Measurements from ENCODE around the gene WASL. TPM values are rescaled to one million over a fixed set of nuclear protein-coding genes. Genes with fewer than 3 reads are reported as not detected.

The WASL gene
- polyA plus RNA-seq, 3 donors = 1.6 to 3.9 (median 2.1) TPM

DNA sequence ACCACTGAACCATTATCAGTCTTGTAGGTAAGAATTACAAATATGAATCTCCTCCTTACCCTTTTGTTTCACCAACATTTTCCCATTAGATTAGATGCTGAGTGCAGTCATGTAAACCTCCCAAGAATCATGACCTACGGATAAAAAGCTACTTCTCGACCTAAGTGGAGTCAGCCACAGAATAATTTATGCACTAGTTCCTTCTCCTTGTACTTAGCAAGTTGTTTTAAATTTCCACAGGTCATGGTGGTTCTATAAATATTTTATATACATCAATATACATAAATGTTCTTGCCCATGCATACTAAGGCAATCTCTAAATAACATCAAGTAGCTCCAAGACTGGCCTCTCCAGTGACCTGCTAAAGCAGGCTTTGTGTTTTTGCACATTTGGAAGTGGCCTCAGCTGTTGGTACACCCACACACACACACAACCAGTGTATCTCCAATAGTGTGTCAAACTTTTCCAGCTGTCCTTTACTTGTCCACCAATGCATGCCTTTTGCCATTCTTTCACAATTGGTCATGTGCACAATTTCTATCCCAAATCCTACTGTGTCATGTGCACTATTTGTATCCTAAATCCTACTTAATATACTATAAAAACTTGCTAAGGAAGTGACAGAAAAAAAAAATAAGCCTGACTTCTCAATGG lies 71.6 kb downstream of the WASL start:
- Histone ChIP-seq H3K9ac (ENCODE audit: insufficient read depth, low read length, poor library complexity, severe bottlenecking) (no peak overlapping the region), H3K4me1 (ENCODE audit: control insufficient read depth in 1 of 2, insufficient read depth in 2 of 2, low read length in 2 of 2) (no peaks in the 10 kb centered on the region), H3K27ac (ENCODE audit: low read depth in 1 of 2, low read length in 2 of 2) (no peak overlapping the region), H3K9me3 (replicated peaks in 1 of 2; ENCODE audit: control insufficient read depth in 1 of 2, insufficient read depth in 1 of 2, low read length in 2 of 2) (no peaks in the 10 kb centered on the region), H3K4me2 (replicated peaks; ENCODE audit: extremely low read depth, low read length, poor library complexity, severe bottlenecking) (no peak overlapping the region), H3K27me3 (ENCODE audit: control insufficient read depth in 2 of 2, insufficient read depth in 2 of 2, low read length in 2 of 2) (no peaks in the 10 kb centered on the region), H4K20me1 (ENCODE audit: insufficient read depth, low read length) (no peaks in the 10 kb centered on the region), H3K79me2 (ENCODE audit: insufficient read depth, low read length) (no peaks in the 10 kb centered on the region), H2AFZ (ENCODE audit: insufficient read depth, low read depth, low read length, poor library complexity, severe bottlenecking) (no peak overlapping the region), H3K36me3 (replicated peaks in 1 of 2; ENCODE audit: control insufficient read depth in 1 of 2, insufficient read depth in 2 of 2, low read length in 2 of 2) (peaks cover 5 to 18% of the 10 kb centered on the region in 2 donors), H3K4me3 (replicated peaks in 1 of 3; ENCODE audit: low read depth in 2 of 3, low read length in 3 of 3) (no peak overlapping the region)
- Mint-ChIP-seq H3K27me3 (ENCODE audit: low read depth in 3 of 3) (peaks cover 0 to 5% (median 0%) of the 10 kb centered on the region in 3 donors), H3K4me1 (peaks cover 1% of the 10 kb centered on the region), H3K27ac (no peak overlapping the region), H3K36me3 (peaks cover 14% of the 10 kb centered on the region in 2 donors), H3K9me3 (no peaks in the 10 kb centered on the region), H3K4me3 (no peak overlapping the region)
- intact Hi-C loops (cut with micrococcal nuclease) = no loop called here
- TF ChIP-seq, protein P1, sequence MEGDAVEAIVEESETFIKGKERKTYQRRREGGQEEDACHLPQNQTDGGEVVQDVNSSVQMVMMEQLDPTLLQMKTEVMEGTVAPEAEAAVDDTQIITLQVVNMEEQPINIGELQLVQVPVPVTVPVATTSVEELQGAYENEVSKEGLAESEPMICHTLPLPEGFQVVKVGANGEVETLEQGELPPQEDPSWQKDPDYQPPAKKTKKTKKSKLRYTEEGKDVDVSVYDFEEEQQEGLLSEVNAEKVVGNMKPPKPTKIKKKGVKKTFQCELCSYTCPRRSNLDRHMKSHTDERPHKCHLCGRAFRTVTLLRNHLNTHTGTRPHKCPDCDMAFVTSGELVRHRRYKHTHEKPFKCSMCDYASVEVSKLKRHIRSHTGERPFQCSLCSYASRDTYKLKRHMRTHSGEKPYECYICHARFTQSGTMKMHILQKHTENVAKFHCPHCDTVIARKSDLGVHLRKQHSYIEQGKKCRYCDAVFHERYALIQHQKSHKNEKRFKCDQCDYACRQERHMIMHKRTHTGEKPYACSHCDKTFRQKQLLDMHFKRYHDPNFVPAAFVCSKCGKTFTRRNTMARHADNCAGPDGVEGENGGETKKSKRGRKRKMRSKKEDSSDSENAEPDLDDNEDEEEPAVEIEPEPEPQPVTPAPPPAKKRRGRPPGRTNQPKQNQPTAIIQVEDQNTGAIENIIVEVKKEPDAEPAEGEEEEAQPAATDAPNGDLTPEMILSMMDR (IDR thresholded peaks at IDR 0.05) = no peak
- WGBS (ENCODE audit: insufficient coverage) = no CpG with 5 or more reads among the region's 2 CpGs
- no peak for DNase-seq

DNA sequence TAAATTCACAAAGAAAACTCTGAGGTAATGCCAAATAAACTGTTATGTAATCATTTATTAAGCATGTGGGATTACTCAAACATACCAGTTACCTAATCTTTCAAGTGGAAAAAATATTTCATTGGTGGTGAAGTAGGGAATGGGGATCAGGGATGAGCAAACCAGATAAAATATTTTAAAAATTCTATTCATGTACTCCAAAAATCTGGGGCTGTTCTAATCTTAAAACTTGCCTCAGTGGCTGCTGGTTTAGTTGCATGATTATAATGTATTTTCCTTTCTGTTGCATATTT lies 73.7 kb downstream of the WASL start:
- intact Hi-C loops (cut with micrococcal nuclease) = no loop called here
- TF ChIP-seq, protein P1 (IDR thresholded peaks at IDR 0.05) = no peak
- Histone ChIP-seq H2AFZ (ENCODE audit: insufficient read depth, low read depth, low read length, poor library complexity, severe bottlenecking) (no peak overlapping the region), H3K27ac (ENCODE audit: low read depth in 1 of 2, low read length in 2 of 2) (no peak overlapping the region), H3K4me1 (ENCODE audit: control insufficient read depth in 1 of 2, insufficient read depth in 2 of 2, low read length in 2 of 2) (no peaks in the 10 kb centered on the region), H3K4me2 (replicated peaks; ENCODE audit: extremely low read depth, low read length, poor library complexity, severe bottlenecking) (no peak overlapping the region), H3K9ac (ENCODE audit: insufficient read depth, low read length, poor library complexity, severe bottlenecking) (no peak overlapping the region), H3K4me3 (replicated peaks in 1 of 3; ENCODE audit: low read depth in 2 of 3, low read length in 3 of 3) (no peak overlapping the region), H3K9me3 (replicated peaks in 1 of 2; ENCODE audit: control insufficient read depth in 1 of 2, insufficient read depth in 1 of 2, low read length in 2 of 2) (no peaks in the 10 kb centered on the region), H3K27me3 (ENCODE audit: control insufficient read depth in 2 of 2, insufficient read depth in 2 of 2, low read length in 2 of 2) (no peaks in the 10 kb centered on the region), H3K79me2 (ENCODE audit: insufficient read depth, low read length) (no peaks in the 10 kb centered on the region), H4K20me1 (ENCODE audit: insufficient read depth, low read length) (no peaks in the 10 kb centered on the region), H3K36me3 (replicated peaks in 1 of 2; ENCODE audit: control insufficient read depth in 1 of 2, insufficient read depth in 2 of 2, low read length in 2 of 2) (no peaks in the 10 kb centered on the region)
- H3K27ac Mint-ChIP-seq = no peak overlapping the region
- no peak for DNase-seq
- peaks cover 0 to 5% (median 3%) of the 10 kb centered on the region in 3 donors for H3K27me3 Mint-ChIP-seq (ENCODE audit: low read depth in 3 of 3)
- H3K9me3 Mint-ChIP-seq = no peaks in the 10 kb centered on the region
- H3K36me3 Mint-ChIP-seq = peaks cover 6 to 8% of the 10 kb centered on the region in 2 donors
- H3K4me1 Mint-ChIP-seq = peaks cover 1% of the 10 kb centered on the region
- H3K4me3 Mint-ChIP-seq = no peak overlapping the region

Data from CD14-positive monocyte (primary cell).